ENCODE measurements around the gene DCAF17. TPM values are rescaled to one million over a fixed set of nuclear protein-coding genes. Genes with fewer than 3 reads are reported as not detected.

The DCAF17 gene
- total RNA-seq, 2 donors from 2014 or later: 22.7 to 31.7 TPM

GRCh38 chr2:171478345-171478744, 44.3 kb downstream of the DCAF17 start:
- Histone ChIP-seq H3K27me3 (ENCODE audit: control insufficient read depth, insufficient read depth, low read length, poor library complexity, severe bottlenecking) (no peaks in the 10 kb centered on the region), H3K27ac (ENCODE audit: low read depth, low read length) (no peak overlapping the region), H3K36me3 (ENCODE audit: control insufficient read depth, insufficient read depth, low read length) (peaks cover 24% of the 10 kb centered on the region), H3K4me1 (ENCODE audit: control insufficient read depth, insufficient read depth, low read length) (peaks cover 17% of the 10 kb centered on the region), H3K4me3 (ENCODE audit: low read length) (no peak overlapping the region), H3K9me3 (ENCODE audit: control insufficient read depth, low read length) (no peaks in the 10 kb centered on the region), H3K9ac (ENCODE audit: extremely low read depth, low read length, poor library complexity, severe bottlenecking) (no peak overlapping the region)
- H3K27me3 Mint-ChIP-seq (ENCODE audit: insufficient read depth): no peaks in the 10 kb centered on the region
- 88% methylated on average over 1 of the region's 1 CpG; no CpG with 5 or more reads in 1 of the 2 experiments for WGBS, 2 experiments (ENCODE audit: insufficient coverage in 1 of 2, insufficient read length in 1 of 2)
- no peak for DNase-seq
- no peak for TF ChIP-seq CTCF (conservative IDR thresholded peaks at IDR 0.05)
- no peak overlapping the region for H3K27ac Mint-ChIP-seq
- peaks cover 13% of the 10 kb centered on the region for H3K4me1 Mint-ChIP-seq
- H3K36me3 Mint-ChIP-seq (ENCODE audit: low read depth): peaks cover 15% of the 10 kb centered on the region
- H3K4me3 Mint-ChIP-seq: no peak overlapping the region
- no peaks in the 10 kb centered on the region for H3K9me3 Mint-ChIP-seq

GRCh38 chr2:171479154-171479814, 45.3 kb downstream of the DCAF17 start:
- 90 to 100% methylated on average over 2 to 3 of the region's 3 CpGs for WGBS, 2 experiments (ENCODE audit: insufficient coverage in 1 of 2, insufficient read length in 1 of 2)
- no peak for TF ChIP-seq CTCF (conservative IDR thresholded peaks at IDR 0.05)
- H3K9me3 Mint-ChIP-seq: no peaks in the 10 kb centered on the region
- H3K27me3 ChIP-seq (ENCODE audit: control insufficient read depth, insufficient read depth, low read length, poor library complexity, severe bottlenecking): no peaks in the 10 kb centered on the region
- no peak overlapping the region for H3K4me3 Mint-ChIP-seq
- H3K4me3 ChIP-seq (ENCODE audit: low read length): no peak overlapping the region
- peaks cover 24% of the 10 kb centered on the region for H3K36me3 ChIP-seq (ENCODE audit: control insufficient read depth, insufficient read depth, low read length)
- DNase-seq: no peak
- H3K4me1 Mint-ChIP-seq: peaks cover 13% of the 10 kb centered on the region
- H3K27ac Mint-ChIP-seq: no peak overlapping the region
- no peaks in the 10 kb centered on the region for H3K9me3 ChIP-seq (ENCODE audit: control insufficient read depth, low read length)
- H3K27ac ChIP-seq (ENCODE audit: low read depth, low read length): no peak overlapping the region
- H3K27me3 Mint-ChIP-seq (ENCODE audit: insufficient read depth): no peaks in the 10 kb centered on the region
- H3K36me3 Mint-ChIP-seq (ENCODE audit: low read depth): peaks cover 10% of the 10 kb centered on the region
- peaks cover 20% of the 10 kb centered on the region for H3K4me1 ChIP-seq (ENCODE audit: control insufficient read depth, insufficient read depth, low read length)
- no peak overlapping the region for H3K9ac ChIP-seq (ENCODE audit: extremely low read depth, low read length, poor library complexity, severe bottlenecking)

DNA sequence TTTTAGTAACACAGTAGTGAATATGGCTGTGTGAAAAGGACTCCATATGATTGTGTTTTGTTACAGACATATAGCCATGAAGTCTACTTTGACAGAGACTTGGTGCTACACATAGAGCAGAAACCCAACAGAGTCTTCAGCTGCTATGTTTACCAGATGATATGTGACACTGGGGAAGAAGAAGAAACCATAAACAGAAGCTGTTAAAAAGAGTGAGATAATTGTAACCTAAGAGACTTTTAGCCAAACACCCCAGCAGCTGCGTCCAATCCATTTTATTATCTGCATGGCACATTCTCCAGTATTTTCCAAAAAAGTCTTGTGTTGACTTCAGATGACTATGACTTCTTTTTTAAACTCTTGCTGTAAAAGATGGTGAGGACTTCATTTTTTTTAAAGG, 46.9 kb downstream of the DCAF17 start:
- WGBS, 2 experiments (ENCODE audit: insufficient coverage in 1 of 2, insufficient read length in 1 of 2): 100% methylated on average over 1 of the region's 1 CpG; no CpG with 5 or more reads in 1 of the 2 experiments
- Mint-ChIP-seq H3K27ac (no peak overlapping the region), H3K36me3 (ENCODE audit: low read depth) (peaks cover 6% of the 10 kb centered on the region), H3K9me3 (no peaks in the 10 kb centered on the region), H3K4me1 (peaks cover 13% of the 10 kb centered on the region), H3K4me3 (no peak overlapping the region), H3K27me3 (ENCODE audit: insufficient read depth) (no peaks in the 10 kb centered on the region)
- Histone ChIP-seq H3K4me3 (ENCODE audit: low read length) (no peak overlapping the region), H3K4me1 (ENCODE audit: control insufficient read depth, insufficient read depth, low read length) (peaks cover 20% of the 10 kb centered on the region), H3K27me3 (ENCODE audit: control insufficient read depth, insufficient read depth, low read length, poor library complexity, severe bottlenecking) (no peaks in the 10 kb centered on the region), H3K36me3 (ENCODE audit: control insufficient read depth, insufficient read depth, low read length) (peaks cover 14% of the 10 kb centered on the region), H3K27ac (ENCODE audit: low read depth, low read length) (no peak overlapping the region), H3K9me3 (ENCODE audit: control insufficient read depth, low read length) (no peaks in the 10 kb centered on the region), H3K9ac (ENCODE audit: extremely low read depth, low read length, poor library complexity, severe bottlenecking) (no peak overlapping the region)
- TF ChIP-seq CTCF (conservative IDR thresholded peaks at IDR 0.05): no peak
- DNase-seq: no peak

All from endodermal cell (in vitro differentiated cells).